Vagina (tissue), 2 donors: Measurements from ENCODE around the gene APOA1. TPM values are rescaled to one million over a fixed set of nuclear protein-coding genes. Genes with fewer than 3 reads are reported as not detected.

Experiments used
- DNase-seq, 2 donors: peaks; one replicate each; pipeline ENCODE4 v3.0.0-alpha.2; 2017; ENCODE audit errors: extremely low spot score in 2 of 2
- H3K27ac ChIP-seq: fragments of 200-600 bp; sonication (generic); one replicate; pipeline ENCODE4 v1.5.1; 2019
- H3K27me3 ChIP-seq: fragments of 200-600 bp; sonication (generic); one replicate; pipeline ENCODE4 v1.5.1; 2019
- H3K36me3 ChIP-seq, 2 donors: fragments of 200-600 bp; sonication (generic); one replicate each; pipeline ENCODE4 v1.5.1; 2017 to 2019
- H3K4me1 ChIP-seq: fragments of 200-600 bp; sonication (generic); one replicate; pipeline ENCODE4 v1.5.1; 2019
- H3K4me3 ChIP-seq, 2 donors: fragments of 200-600 bp; sonication (generic); 1 replicate in 1 of 2; 2 replicates in 1 of 2; pipeline ENCODE4 v1.5.1; 2016 to 2019
- H3K9me3 ChIP-seq: fragments of 200-600 bp; sonication (generic); one replicate; pipeline ENCODE4 v1.5.1; 2019
- CTCF ChIP-seq, 3 experiments: fragments of 450-650 bp in 2 of 3; fragments of 200-600 bp in 1 of 3; sonication (generic) in 1 of 3; IDR thresholded peaks; one replicate each; pipeline ENCODE4 v1.5.1; 2017 to 2019; ENCODE audit warnings: antibody characterized with exemption in 3 of 3, mild to moderate bottlenecking in 2 of 3, moderate library complexity in 2 of 3
- POLR2A ChIP-seq, 2 donors: fragments of 450-650 bp; IDR thresholded peaks; one replicate each; pipeline ENCODE4 v1.6.1; 2017; ENCODE audit warnings: antibody characterized with exemption in 2 of 2, mild to moderate bottlenecking in 2 of 2, moderate library complexity in 2 of 2
- POLR2AphosphoS5 ChIP-seq, 2 donors: sonication (generic); formaldehyde crosslinking; IDR thresholded peaks; one replicate each; pipeline ENCODE4 v1.9.0; 2017; ENCODE audit warnings: antibody characterized with exemption in 2 of 2, mild to moderate bottlenecking in 2 of 2, low read depth in 1 of 2; ENCODE audit not compliant: insufficient read depth in 1 of 2
- intact Hi-C: fragments of 100-400 bp; cut with DNase I; formaldehyde crosslinking; loops from one replicate; pipeline ENCODE4 v1.15.1; 2023
- total RNA-seq: library from RNA; depleted of rRNA; stranded (reverse); fragments of >200 nt; gene quantifications from one replicate; pipeline ENCODE4 v1.2.3, GENCODE V29; 2016

The APOA1 gene
- total RNA-seq, 1 donor from 2014 or later: 2.2 TPM

- H3K4me3 ChIP-seq: no peak overlapping the region
- no peak overlapping the region for H3K27ac ChIP-seq
- H3K36me3 ChIP-seq: peaks cover 0 to 27% of the 10 kb centered on the region in 2 donors
- no peaks in the 10 kb centered on the region for H3K27me3 ChIP-seq
- intact Hi-C loops: loop anchor here (2.0 kb wide), 1 partner anchor 316 kb away; no protein-coding TSS in a partner anchor
- no peaks in the 10 kb centered on the region for H3K9me3 ChIP-seq
- no peak for DNase-seq
- H3K4me1 ChIP-seq: peaks cover 27% of the 10 kb centered on the region
- TF ChIP-seq CTCF (IDR thresholded peaks at IDR 0.05) (no peak), POLR2A (IDR thresholded peaks at IDR 0.05) (no peak), POLR2AphosphoS5 (IDR thresholded peaks at IDR 0.05; ENCODE audit: insufficient read depth in 1 of 2, low read depth in 1 of 2) (no peak)
These were observed 48.4 kb downstream of the APOA1 start for GRCh38 chr11:116788975-116789374.

- no peaks in the 10 kb centered on the region for H3K27me3 ChIP-seq
- intact Hi-C loops: loop anchor here (2.0 kb wide), 1 partner anchor 316 kb away; no protein-coding TSS in a partner anchor
- H3K4me3 ChIP-seq: peak overlapping the region; percentile 87 to 99
- TF ChIP-seq POLR2AphosphoS5 (IDR thresholded peaks at IDR 0.05; ENCODE audit: insufficient read depth in 1 of 2, low read depth in 1 of 2) (no peak), CTCF (IDR thresholded peaks at IDR 0.05) (no peak), POLR2A (IDR thresholded peaks at IDR 0.05) (no peak)
- peaks cover 0 to 32% of the 10 kb centered on the region in 2 donors for H3K36me3 ChIP-seq
- DNase-seq: no peak
- no peaks in the 10 kb centered on the region for H3K9me3 ChIP-seq
- no peak overlapping the region for H3K27ac ChIP-seq
- peaks cover 27% of the 10 kb centered on the region for H3K4me1 ChIP-seq
These were observed 48.9 kb downstream of the APOA1 start for GRCh38 chr11:116788534-116788933.

GRCh38 chr11:116787786-116788486 lies 49.5 kb downstream of the APOA1 start, which contains the start of gene ZPR1:
Gene ZPR1 (minus strand): TSS chr11:116788023. CDS start chr11:116787990, 33 bp downstream.
- peaks cover 27% of the 10 kb centered on the region for H3K4me1 ChIP-seq
- TF ChIP-seq CTCF (IDR thresholded peaks at IDR 0.05) (no peak), POLR2A (IDR thresholded peaks at IDR 0.05) (peak in 1 of 2 donors; percentile 23), POLR2AphosphoS5 (IDR thresholded peaks at IDR 0.05; ENCODE audit: insufficient read depth in 1 of 2, low read depth in 1 of 2) (peak; percentile 60 to 77)
- intact Hi-C loops: loop anchor here (1.0 to 2.0 kb wide), 2 partner anchors 48 to 317 kb away; no protein-coding TSS in a partner anchor
- no peaks in the 10 kb centered on the region for H3K9me3 ChIP-seq
- peak within 1 kb of the TSS; percentile 87 to 99 for H3K4me3 ChIP-seq
- no peak for DNase-seq
- H3K36me3 ChIP-seq: peaks cover 0 to 38% of the 10 kb centered on the region in 2 donors
- H3K27ac ChIP-seq: peak within 1 kb of the TSS; percentile 76
- no peaks in the 10 kb centered on the region for H3K27me3 ChIP-seq

- Histone ChIP-seq H3K27ac (peak overlapping the region; percentile 76), H3K4me1 (peaks cover 27% of the 10 kb centered on the region), H3K36me3 (peaks cover 0 to 43% of the 10 kb centered on the region in 2 donors), H3K9me3 (no peaks in the 10 kb centered on the region), H3K4me3 (peak overlapping the region; percentile 87 to 99), H3K27me3 (no peaks in the 10 kb centered on the region)
- TF ChIP-seq POLR2AphosphoS5 (IDR thresholded peaks at IDR 0.05; ENCODE audit: insufficient read depth in 1 of 2, low read depth in 1 of 2) (no peak), CTCF (IDR thresholded peaks at IDR 0.05) (no peak)
- no peak for DNase-seq
- intact Hi-C loops: loop anchor here (1.0 kb wide), 1 partner anchor 49 kb away; no protein-coding TSS in a partner anchor
These were observed 50.0 kb downstream of the APOA1 start for GRCh38 chr11:116787436-116787785.

- Histone ChIP-seq H3K4me1 (peaks cover 27% of the 10 kb centered on the region), H3K9me3 (no peaks in the 10 kb centered on the region), H3K27me3 (no peaks in the 10 kb centered on the region), H3K36me3 (peaks cover 0 to 47% of the 10 kb centered on the region in 2 donors), H3K27ac (peak overlapping the region; percentile 76), H3K4me3 (peak overlapping the region; percentile 87 to 99)
- no peak for DNase-seq
- TF ChIP-seq CTCF (IDR thresholded peaks at IDR 0.05): no peak
- no peak for TF ChIP-seq POLR2AphosphoS5 (IDR thresholded peaks at IDR 0.05; ENCODE audit: insufficient read depth in 1 of 2, low read depth in 1 of 2)
- no peak for TF ChIP-seq POLR2A (IDR thresholded peaks at IDR 0.05)
- intact Hi-C loops: loop anchor here (1.0 kb wide), 1 partner anchor 49 kb away; no protein-coding TSS in a partner anchor
These were observed 50.5 kb downstream of the APOA1 start for GRCh38 chr11:116786966-116787365.
